NCI-H1105 (cell line): ENCODE measurements around the gene PRPF40A.

Experiments used
- DNase-seq: peaks from one replicate; lab custom pipeline; 2025; lab: John Stamatoyannopoulos, UW

PRPF40A gene

DNA sequence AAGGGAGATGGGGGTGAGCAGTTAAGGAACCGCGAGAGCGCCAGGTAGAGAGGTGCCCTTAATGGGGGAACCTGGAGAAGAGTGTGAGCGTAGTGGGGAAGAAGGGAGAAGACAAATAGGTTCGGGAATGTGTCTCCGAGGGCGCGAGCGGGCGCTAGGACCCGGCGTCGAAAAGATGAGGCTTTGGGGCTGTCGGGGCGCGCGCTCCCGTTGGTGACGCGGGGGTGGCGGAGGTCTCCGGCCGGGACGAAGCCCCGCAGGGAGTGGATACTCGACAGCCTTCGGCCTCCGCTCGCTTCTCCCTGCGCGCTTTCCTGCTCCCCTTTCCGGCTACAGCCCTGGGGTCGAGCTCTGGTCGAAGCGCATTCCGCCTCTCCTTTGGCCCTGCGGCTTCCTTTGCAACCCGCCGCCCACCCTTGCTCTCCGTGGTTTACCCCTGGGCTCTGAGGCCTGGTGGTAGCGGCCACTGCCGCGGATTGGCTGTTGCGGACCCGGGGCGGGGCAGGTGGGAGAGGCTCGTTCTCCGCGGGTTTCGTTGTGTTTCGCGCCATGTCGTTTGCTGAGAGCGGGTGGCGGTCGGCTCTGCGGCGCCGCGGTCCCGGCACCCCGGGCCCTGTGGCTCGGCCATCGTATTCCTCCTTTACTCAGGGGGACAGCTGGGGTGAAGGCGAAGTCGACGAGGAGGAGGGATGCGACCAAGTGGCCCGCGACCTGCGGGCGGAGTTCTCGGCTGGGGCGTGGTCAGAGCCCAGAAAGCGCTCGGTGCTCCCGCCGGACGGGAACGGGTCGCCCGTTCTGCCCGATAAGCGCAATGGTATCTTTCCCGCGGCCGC lies 1.0 kb upstream of the PRPF40A start, which contains the start of gene ARL6IP6:
ARL6IP6 (plus strand) TSS at position 545 of the 833 bp plus-strand sequence; CDS start at position 550, 5 bp downstream.
- DNase-seq, result peak; percentile 84

DNA sequence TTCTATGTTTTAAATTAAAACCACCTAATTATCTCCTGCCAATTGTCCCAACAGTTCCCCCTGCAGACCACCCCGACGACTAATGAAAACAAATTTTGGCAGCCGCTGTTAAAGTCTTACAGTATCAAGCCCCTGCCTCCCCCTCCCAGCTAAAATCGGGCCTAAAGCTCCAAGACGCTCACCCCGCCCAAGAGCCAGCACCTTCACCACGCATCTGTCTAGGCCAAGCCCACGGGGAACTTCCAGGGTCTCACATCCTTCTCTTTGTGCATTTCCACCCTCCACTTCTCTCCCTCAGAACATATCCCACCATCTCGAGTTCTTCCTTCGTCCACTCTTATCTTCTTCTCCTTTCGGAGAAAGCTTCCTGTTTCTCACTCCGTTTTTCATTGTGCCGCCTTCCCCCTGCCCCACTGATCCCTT lies 445 bp downstream of the PRPF40A start:
- no peak for DNase-seq

DNA sequence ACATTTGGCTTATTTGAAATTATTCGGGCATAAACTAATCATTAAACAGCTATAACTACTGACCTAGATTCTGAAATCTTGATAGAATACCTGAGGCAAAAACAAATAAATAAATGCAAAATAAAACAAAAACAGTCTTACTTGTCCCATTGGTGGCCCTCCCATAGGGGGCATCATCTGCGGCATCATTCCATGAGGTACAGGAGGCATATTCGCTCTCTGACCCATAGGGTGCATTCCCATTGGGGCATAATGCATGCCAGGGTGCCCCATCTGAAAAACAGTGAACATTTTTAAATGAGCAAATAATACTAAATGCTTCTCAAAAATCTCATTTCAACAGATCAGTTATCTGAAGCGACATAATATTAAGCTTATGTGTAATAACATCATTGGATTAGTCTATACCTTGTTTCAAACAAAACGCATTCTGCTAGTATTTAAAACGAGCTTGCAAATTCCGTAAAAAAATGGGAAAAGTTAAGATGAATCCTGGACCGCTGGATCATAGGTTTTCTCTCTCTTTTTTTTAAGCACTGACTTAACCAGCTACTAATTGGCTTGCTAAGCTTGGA lies 1.3 kb downstream of the PRPF40A start:
- DNase-seq, result no peak

GRCh38 chr2:152715112-152715511 lies 2.1 kb downstream of the PRPF40A start:
- no peak for DNase-seq

DNA sequence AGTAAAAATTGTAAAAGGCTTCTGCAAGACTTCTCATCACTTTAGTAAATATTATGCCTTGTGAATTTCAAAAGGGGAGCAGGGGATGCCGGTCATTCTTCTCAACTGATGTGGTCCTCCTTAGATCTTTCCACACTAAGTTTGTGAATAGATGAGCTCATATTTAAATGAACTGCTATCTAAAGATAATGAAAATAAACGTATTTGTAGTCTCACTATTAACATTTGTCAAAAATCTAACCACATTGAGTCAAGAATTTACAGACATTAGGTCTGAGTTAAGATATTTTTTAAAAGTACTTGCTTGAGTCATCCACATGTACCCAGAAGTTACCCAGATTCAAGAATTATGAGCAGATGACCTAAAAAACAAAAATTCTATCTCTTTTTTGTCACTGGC lies 6.5 kb downstream of the PRPF40A start:
- DNase-seq, result no peak

GRCh38 chr2:152708742-152709141 lies 8.5 kb downstream of the PRPF40A start:
- no peak for DNase-seq

GRCh38 chr2:152706477-152707021 lies 10.7 kb downstream of the PRPF40A start:
- DNase-seq, result no peak

DNA sequence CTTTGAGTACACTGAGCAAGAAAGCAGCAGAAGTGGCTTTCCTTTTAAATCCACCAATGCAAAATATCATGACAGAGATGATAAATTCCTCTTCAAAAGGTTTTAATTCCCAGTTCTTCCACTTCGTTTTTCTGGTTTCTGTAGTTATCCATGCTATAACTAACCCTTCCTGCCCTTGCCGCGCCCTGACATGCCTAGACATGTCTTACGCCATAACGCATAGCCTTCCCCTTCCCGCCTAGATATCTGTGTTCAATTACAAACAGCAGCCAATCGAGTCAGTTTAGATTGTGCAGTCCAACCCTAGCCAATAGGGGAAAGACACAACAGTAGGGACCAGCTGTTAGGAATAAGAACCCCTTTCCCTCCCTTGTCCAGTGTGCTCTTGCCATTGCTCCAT lies 16.1 kb downstream of the PRPF40A start:
- DNase-seq, result no peak

GRCh38 chr2:152696476-152696875 lies 20.8 kb downstream of the PRPF40A start:
- DNase-seq, result no peak

- DNase-seq, result no peak
These were observed 21.5 kb downstream of the PRPF40A start for GRCh38 chr2:152695763-152696162.

DNA sequence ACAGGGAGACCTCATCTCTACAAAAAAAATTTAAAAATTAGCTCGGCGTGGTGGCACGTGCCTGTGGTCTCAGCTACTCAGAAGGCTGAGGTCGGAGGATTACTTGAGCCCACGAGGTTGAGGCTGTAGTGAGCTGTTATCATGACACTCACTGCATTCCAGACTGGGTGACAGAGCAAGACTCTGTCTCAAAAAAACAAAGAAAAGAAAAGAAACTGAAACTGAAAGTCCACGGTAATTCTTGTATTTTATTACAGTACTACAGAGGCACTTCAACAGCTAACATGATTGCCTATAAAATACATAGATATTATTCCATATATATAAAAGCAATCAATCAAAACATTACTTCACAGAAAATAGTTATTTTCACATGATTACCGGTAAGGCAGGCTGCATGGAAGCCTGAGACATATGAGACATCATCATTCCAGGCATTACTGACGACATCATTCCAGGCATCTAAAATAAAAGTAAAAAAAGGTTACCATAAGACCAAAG lies 23.1 kb downstream of the PRPF40A start:
- no peak for DNase-seq

- DNase-seq, result no peak
These were observed 24.2 kb downstream of the PRPF40A start for GRCh38 chr2:152693033-152693432.

DNA sequence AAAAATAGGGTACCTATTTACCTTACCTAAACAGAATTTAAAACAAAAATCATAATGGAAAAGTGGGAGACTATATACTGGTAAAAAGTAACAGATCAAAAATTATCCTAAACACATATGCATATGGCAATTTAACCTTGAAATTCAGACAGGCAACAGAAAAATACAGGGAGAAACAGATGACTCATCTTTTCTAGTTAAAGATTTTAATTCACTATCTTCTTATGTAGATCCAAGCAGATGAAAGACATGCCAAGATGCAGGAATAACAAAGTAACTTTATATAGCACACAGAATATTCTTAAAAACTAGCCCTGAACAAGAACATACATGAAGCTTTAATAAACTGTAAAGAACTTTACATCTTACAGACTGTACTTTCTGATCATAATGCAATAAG lies 30.9 kb downstream of the PRPF40A start:
- DNase-seq, result no peak

DNA sequence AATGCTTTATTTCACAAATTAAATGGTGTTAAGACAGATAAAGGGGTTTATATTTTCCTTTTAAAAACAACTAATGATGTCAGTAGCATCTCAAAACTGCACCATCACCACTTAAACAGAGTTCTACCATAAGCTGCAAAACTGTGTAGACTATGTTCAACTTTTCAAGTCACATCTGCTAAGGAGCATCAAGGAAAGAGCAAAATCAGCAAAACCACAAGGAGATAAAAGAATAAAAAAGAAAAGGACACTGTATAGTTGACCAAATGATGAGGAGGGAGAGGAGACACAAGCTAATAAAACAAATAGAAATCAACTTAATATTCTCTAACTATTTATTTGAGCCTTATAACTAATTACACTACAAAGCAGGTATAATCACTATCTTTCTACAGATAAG lies 33.9 kb downstream of the PRPF40A start:
- no peak for DNase-seq

GRCh38 chr2:152682663-152683062 lies 34.6 kb downstream of the PRPF40A start:
- DNase-seq, result no peak

- no peak for DNase-seq
These were observed 38.5 kb downstream of the PRPF40A start for GRCh38 chr2:152678808-152679207.

- DNase-seq, result no peak
These were observed 40.8 kb downstream of the PRPF40A start for GRCh38 chr2:152676461-152676860.

GRCh38 chr2:152674334-152674733 lies 42.9 kb downstream of the PRPF40A start:
- no peak for DNase-seq

GRCh38 chr2:152664725-152665124 lies 52.5 kb downstream of the PRPF40A start:
- DNase-seq, result no peak

- DNase-seq, result no peak
These were observed 56.2 kb downstream of the PRPF40A start for GRCh38 chr2:152661076-152661475.

DNA sequence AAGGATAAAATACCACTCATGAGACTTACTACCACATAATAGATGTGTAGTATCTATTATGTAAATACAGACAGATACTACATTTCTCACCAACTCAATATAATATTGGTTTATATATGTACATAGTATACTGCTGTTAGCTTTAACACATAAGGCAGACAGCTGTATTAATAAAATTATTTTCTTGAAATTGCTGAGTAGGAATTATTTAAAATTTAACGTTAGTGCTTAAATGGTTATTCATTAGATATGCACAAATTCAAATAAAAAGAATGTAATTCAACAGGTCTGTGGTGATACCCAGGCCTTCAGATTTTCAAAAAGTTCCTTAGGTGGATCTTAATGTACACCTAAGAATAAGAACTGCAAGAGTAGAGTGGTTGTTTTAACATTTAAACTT lies 59.0 kb downstream of the PRPF40A start:
- DNase-seq, result no peak

DNA sequence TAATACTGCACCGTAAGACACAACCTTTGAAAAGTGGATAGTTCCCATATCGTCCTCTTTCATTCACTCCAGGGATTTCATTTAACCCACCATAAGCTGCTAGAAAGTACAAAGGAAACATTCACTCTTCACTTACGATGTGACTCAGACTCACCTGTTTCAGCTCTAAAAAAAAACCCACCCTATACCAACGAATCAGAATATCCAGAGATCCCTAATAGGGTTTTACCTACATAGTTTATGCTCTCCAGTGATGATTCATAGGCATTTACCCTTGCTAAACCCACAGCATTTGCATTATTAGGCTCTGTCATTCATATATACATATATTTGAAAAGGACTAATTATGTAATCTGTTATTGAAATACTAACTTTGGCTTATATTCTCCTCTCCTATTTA lies 60.2 kb downstream of the PRPF40A start:
- no peak for DNase-seq

GRCh38 chr2:152655880-152656279 lies 61.4 kb downstream of the PRPF40A start:
- DNase-seq, result no peak
